Testis (tissue), 2 donors: ENCODE measurements around the gene TMEM184A.

ENCODE experiments used
- CTCF ChIP-seq, 3 experiments: fragments of 450-650 bp in 2 of 3; fragments of 200-600 bp in 1 of 3; sonication (generic) in 1 of 3; IDR thresholded peaks; one replicate each; pipeline ENCODE4 v1.5.1; 2016 to 2019; ENCODE audit warnings: antibody characterized with exemption in 3 of 3, mild to moderate bottlenecking in 2 of 3, moderate library complexity in 1 of 3
- POLR2A ChIP-seq: fragments of 450-650 bp; IDR thresholded peaks from one replicate; pipeline ENCODE4 v1.6.1; 2017; ENCODE audit warnings: antibody characterized with exemption, mild to moderate bottlenecking, moderate library complexity

GRCh38 chr7:1604383-1604782, 48.4 kb upstream of the TMEM184A start:
- no peak for TF ChIP-seq CTCF (IDR thresholded peaks at IDR 0.05)
- no peak for TF ChIP-seq POLR2A
